Stimulated activated CD4-positive, alpha-beta T cell treated with anti-CD3 and anti-CD28 coated beads, TNF-alpha, amount 100 ng/mL, for 48 hours (primary cell): Measurements from ENCODE around the gene TRAPPC3L.

Source experiments
- DNase-seq, 3 donors: peaks; one replicate each; pipeline ENCODE4 v3.0.0-alpha.2; 2020; ENCODE audit warnings: low read depth in 3 of 3

The TRAPPC3L gene

GRCh38 chr6:116557893-116558292, 12.4 kb upstream of the TRAPPC3L start:
- DNase-seq: no peak

GRCh38 chr6:116556814-116557415, 11.4 kb upstream of the TRAPPC3L start:
- DNase-seq: no peak

GRCh38 chr6:116556065-116556464, 10.6 kb upstream of the TRAPPC3L start:
- DNase-seq: no peak

- no peak for DNase-seq
Measured at GRCh38 chr6:116553451-116553850, 8.0 kb upstream of the TRAPPC3L start, which contains the start of gene CALHM4. TSS of gene CALHM4 (plus strand) at chr6:116553751. CDS start at chr6:116553794, 43 bp downstream.

GRCh38 chr6:116550796-116551195, 5.3 kb upstream of the TRAPPC3L start:
- DNase-seq: no peak

- DNase-seq: no peak
Measured at GRCh38 chr6:116547358-116547757, 1.9 kb upstream of the TRAPPC3L start.

GRCh38 chr6:116543149-116543548, 2.3 kb downstream of the TRAPPC3L start:
- no peak for DNase-seq

GRCh38 chr6:116542426-116542825, 3.1 kb downstream of the TRAPPC3L start:
- DNase-seq: no peak

- DNase-seq: peak in 2 of 3 donors; percentile 3 to 20
Measured at GRCh38 chr6:116536216-116536621, 9.3 kb downstream of the TRAPPC3L start.

GRCh38 chr6:116535109-116535508, 10.4 kb downstream of the TRAPPC3L start:
- no peak for DNase-seq

GRCh38 chr6:116533233-116533957, 12.1 kb downstream of the TRAPPC3L start:
- no peak for DNase-seq

GRCh38 chr6:116531675-116532570, 13.6 kb downstream of the TRAPPC3L start:
- peak; percentile 21 to 50 (median 32) for DNase-seq

- no peak for DNase-seq
Measured at GRCh38 chr6:116530436-116530835, 15.0 kb downstream of the TRAPPC3L start.

- DNase-seq: no peak
Measured at GRCh38 chr6:116529466-116530290, 15.8 kb downstream of the TRAPPC3L start.

GRCh38 chr6:116528780-116529179, 16.7 kb downstream of the TRAPPC3L start:
- DNase-seq: no peak

GRCh38 chr6:116528133-116528532, 17.4 kb downstream of the TRAPPC3L start:
- DNase-seq: no peak

GRCh38 chr6:116524236-116524635, 21.2 kb downstream of the TRAPPC3L start:
- no peak for DNase-seq

- DNase-seq: no peak
Measured at GRCh38 chr6:116522896-116523295, 22.6 kb downstream of the TRAPPC3L start.

GRCh38 chr6:116518621-116519368, 26.7 kb downstream of the TRAPPC3L start:
- DNase-seq: no peak

- no peak for DNase-seq
Measured at GRCh38 chr6:116515141-116515540, 30.3 kb downstream of the TRAPPC3L start.

GRCh38 chr6:116514111-116514510, 31.4 kb downstream of the TRAPPC3L start:
- DNase-seq: no peak
